ENCODE measurements around the gene METTL1.

The METTL1 gene

GRCh38 chr12:57769594-57769993 is 2.3 kb downstream of the METTL1 start:
- Histone ChIP-seq H3F3A (ENCODE audit: insufficient read depth) (0 out of 2 replicates have a peak, but pooled peaks cover 5% of the 10 kb centered on the region), H3K9me2 (replicated peaks; ENCODE audit: insufficient read depth, low read length) (no peaks in the 10 kb centered on the region), H3K4me2 (ENCODE audit: low read depth, low read length, poor library complexity, severe bottlenecking) (no peak overlapping the region), H3K4me3 (ENCODE audit: insufficient read depth, low read length, poor library complexity, severe bottlenecking) (no peak overlapping the region), H3K9me3 (ENCODE audit: insufficient read depth, low read length) (no peaks in the 10 kb centered on the region), H4K20me1 (ENCODE audit: low read depth, low read length) (no peaks in the 10 kb centered on the region), H3K27ac (ENCODE audit: low read depth, low read length) (no peak overlapping the region), H3K9ac (ENCODE audit: low read length) (no peak overlapping the region), H3K36me3 (ENCODE audit: low read length) (no peaks in the 10 kb centered on the region), H2AFZ (ENCODE audit: low read depth, low read length, severe bottlenecking) (no peak overlapping the region), H3K27me3 (ENCODE audit: low read length) (no peaks in the 10 kb centered on the region), H3K79me2 (ENCODE audit: insufficient read depth, low read length) (no peaks in the 10 kb centered on the region)
- TF ChIP-seq, protein P1, sequence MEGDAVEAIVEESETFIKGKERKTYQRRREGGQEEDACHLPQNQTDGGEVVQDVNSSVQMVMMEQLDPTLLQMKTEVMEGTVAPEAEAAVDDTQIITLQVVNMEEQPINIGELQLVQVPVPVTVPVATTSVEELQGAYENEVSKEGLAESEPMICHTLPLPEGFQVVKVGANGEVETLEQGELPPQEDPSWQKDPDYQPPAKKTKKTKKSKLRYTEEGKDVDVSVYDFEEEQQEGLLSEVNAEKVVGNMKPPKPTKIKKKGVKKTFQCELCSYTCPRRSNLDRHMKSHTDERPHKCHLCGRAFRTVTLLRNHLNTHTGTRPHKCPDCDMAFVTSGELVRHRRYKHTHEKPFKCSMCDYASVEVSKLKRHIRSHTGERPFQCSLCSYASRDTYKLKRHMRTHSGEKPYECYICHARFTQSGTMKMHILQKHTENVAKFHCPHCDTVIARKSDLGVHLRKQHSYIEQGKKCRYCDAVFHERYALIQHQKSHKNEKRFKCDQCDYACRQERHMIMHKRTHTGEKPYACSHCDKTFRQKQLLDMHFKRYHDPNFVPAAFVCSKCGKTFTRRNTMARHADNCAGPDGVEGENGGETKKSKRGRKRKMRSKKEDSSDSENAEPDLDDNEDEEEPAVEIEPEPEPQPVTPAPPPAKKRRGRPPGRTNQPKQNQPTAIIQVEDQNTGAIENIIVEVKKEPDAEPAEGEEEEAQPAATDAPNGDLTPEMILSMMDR (IDR thresholded peaks at IDR 0.05; ENCODE audit: insufficient read depth, low read length, poor library complexity, severe bottlenecking), result no peak
- TF ChIP-seq EZH2phosphoT487 (conservative IDR thresholded peaks at IDR 0.05; ENCODE audit: low read length), result no peak

DNA sequence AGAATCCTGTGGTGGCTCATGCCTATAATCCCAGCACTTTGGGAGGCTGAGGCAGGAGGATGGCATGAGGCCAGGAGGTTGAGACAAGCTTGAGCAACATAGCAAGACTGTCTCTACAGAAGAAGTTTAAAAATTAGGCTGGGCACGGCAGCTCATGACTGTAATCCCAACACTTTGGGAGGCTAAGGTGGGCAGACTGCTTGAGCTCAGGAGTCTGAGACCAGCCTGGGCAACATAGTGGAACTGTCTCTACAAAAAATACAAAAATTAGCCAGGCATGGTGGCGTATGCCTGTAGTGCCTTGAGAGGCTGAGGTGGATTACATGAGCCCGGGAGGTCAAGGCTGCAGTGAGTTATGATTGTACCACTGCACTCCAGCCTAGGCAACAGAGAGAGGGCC is 4.0 kb downstream of the METTL1 start:
- Histone ChIP-seq H3K27me3 (ENCODE audit: low read length) (no peaks in the 10 kb centered on the region), H3K27ac (ENCODE audit: low read depth, low read length) (no peak overlapping the region), H3K36me3 (ENCODE audit: low read length) (no peaks in the 10 kb centered on the region), H3K9ac (ENCODE audit: low read length) (no peak overlapping the region), H3F3A (ENCODE audit: insufficient read depth) (no peaks in the 10 kb centered on the region), H3K79me2 (ENCODE audit: insufficient read depth, low read length) (no peaks in the 10 kb centered on the region), H3K4me3 (ENCODE audit: insufficient read depth, low read length, poor library complexity, severe bottlenecking) (no peak overlapping the region), H4K20me1 (ENCODE audit: low read depth, low read length) (no peaks in the 10 kb centered on the region), H3K9me3 (ENCODE audit: insufficient read depth, low read length) (no peaks in the 10 kb centered on the region), H3K9me2 (replicated peaks; ENCODE audit: insufficient read depth, low read length) (no peaks in the 10 kb centered on the region), H3K4me2 (ENCODE audit: low read depth, low read length, poor library complexity, severe bottlenecking) (no peak overlapping the region), H2AFZ (ENCODE audit: low read depth, low read length, severe bottlenecking) (no peak overlapping the region)
- TF ChIP-seq, protein P1 (IDR thresholded peaks at IDR 0.05; ENCODE audit: insufficient read depth, low read length, poor library complexity, severe bottlenecking), result no peak
- TF ChIP-seq EZH2phosphoT487 (conservative IDR thresholded peaks at IDR 0.05; ENCODE audit: low read length), result no peak

GRCh38 chr12:57767305-57767698 is 4.6 kb downstream of the METTL1 start:
- H3K27ac ChIP-seq (ENCODE audit: low read depth, low read length), result no peak overlapping the region
- H3F3A ChIP-seq (ENCODE audit: insufficient read depth), result no peaks in the 10 kb centered on the region
- H4K20me1 ChIP-seq (ENCODE audit: low read depth, low read length), result no peaks in the 10 kb centered on the region
- H3K4me3 ChIP-seq (ENCODE audit: insufficient read depth, low read length, poor library complexity, severe bottlenecking), result no peak overlapping the region
- no peaks in the 10 kb centered on the region for H3K9me2 ChIP-seq (replicated peaks; ENCODE audit: insufficient read depth, low read length)
- no peaks in the 10 kb centered on the region for H3K79me2 ChIP-seq (ENCODE audit: insufficient read depth, low read length)
- H3K27me3 ChIP-seq (ENCODE audit: low read length), result no peaks in the 10 kb centered on the region
- no peaks in the 10 kb centered on the region for H3K9me3 ChIP-seq (ENCODE audit: insufficient read depth, low read length)
- H3K9ac ChIP-seq (ENCODE audit: low read length), result no peak overlapping the region
- no peak overlapping the region for H2AFZ ChIP-seq (ENCODE audit: low read depth, low read length, severe bottlenecking)
- no peak overlapping the region for H3K4me2 ChIP-seq (ENCODE audit: low read depth, low read length, poor library complexity, severe bottlenecking)
- H3K36me3 ChIP-seq (ENCODE audit: low read length), result no peaks in the 10 kb centered on the region
- TF ChIP-seq, protein P1 (IDR thresholded peaks at IDR 0.05; ENCODE audit: insufficient read depth, low read length, poor library complexity, severe bottlenecking), result no peak
- no peak for TF ChIP-seq EZH2phosphoT487 (conservative IDR thresholded peaks at IDR 0.05; ENCODE audit: low read length)

All from SU-DHL-6 (cell line).